VCaP (cell line): ENCODE results near the gene SH3YL1.

Experiments used
- H3K27ac ChIP-seq: fragments of 450-650 bp; 2 replicates; pipeline ENCODE4 v1.5.1; 2017
- TF ChIP-seq, protein P1 (sequence below): fragments of 450-650 bp; conservative IDR thresholded peaks from 2 replicates; pipeline ENCODE4 v1.5.1; 2017; ENCODE audit warnings: mild to moderate bottlenecking, moderate library complexity

Gene SH3YL1

GRCh38 chr2:187825-188224, 76.0 kb downstream of the SH3YL1 start:
- TF ChIP-seq, protein P1, sequence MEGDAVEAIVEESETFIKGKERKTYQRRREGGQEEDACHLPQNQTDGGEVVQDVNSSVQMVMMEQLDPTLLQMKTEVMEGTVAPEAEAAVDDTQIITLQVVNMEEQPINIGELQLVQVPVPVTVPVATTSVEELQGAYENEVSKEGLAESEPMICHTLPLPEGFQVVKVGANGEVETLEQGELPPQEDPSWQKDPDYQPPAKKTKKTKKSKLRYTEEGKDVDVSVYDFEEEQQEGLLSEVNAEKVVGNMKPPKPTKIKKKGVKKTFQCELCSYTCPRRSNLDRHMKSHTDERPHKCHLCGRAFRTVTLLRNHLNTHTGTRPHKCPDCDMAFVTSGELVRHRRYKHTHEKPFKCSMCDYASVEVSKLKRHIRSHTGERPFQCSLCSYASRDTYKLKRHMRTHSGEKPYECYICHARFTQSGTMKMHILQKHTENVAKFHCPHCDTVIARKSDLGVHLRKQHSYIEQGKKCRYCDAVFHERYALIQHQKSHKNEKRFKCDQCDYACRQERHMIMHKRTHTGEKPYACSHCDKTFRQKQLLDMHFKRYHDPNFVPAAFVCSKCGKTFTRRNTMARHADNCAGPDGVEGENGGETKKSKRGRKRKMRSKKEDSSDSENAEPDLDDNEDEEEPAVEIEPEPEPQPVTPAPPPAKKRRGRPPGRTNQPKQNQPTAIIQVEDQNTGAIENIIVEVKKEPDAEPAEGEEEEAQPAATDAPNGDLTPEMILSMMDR: no peak
- no peak overlapping the region for H3K27ac ChIP-seq

- no peak overlapping the region for H3K27ac ChIP-seq
- TF ChIP-seq, protein P1: no peak
Observed at GRCh38 chr2:185221-185620, 78.6 kb downstream of the SH3YL1 start.

DNA sequence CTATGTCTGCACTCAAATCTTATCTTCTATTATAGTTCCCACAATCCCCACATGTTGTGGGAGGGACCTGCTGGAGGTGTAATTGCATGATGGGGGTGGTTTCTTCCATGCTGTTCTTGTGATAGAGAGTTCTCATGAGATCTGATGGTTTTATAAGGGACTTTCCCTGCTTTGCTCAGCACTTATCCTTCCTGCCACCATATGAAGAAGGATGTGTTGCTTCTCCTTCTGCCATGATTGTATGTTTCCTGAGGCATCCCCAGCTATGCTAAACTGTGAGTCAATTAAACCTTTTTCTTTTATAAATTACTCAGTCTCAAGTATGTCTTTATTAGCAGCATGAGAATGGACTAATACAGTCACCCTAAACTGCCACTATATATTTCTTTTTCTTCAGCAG, 79.1 kb downstream of the SH3YL1 start:
- no peak overlapping the region for H3K27ac ChIP-seq
- TF ChIP-seq, protein P1: no peak

DNA sequence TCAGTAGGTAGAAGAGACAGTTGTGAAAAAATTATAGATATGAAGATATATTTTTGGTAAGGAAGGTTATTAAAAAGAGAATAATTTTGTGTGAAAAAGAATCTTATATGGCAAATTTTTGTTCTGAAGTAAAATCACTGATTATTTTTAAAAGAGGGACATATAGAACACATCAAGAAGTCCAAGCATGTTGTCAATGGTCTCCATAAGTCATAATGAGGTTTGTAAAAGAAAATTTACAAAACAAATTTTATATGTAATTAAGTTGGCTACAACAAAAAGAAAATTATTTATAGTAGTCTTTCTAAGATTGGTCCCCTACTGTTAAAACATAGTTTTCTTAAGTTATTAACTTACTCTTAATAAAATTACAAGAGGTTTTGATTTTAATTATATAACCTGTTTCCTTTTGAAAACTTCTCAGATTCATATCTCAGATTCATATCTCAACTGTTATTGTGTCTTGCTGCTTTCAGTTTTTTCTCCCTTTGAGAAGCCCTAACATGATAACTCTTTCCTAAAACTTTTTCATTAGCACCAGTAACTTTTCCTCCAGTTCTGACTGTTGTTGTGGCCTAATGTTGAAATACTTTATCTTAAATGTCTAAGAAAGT, 81.2 kb downstream of the SH3YL1 start:
- TF ChIP-seq, protein P1: no peak
- H3K27ac ChIP-seq: no peak overlapping the region

DNA sequence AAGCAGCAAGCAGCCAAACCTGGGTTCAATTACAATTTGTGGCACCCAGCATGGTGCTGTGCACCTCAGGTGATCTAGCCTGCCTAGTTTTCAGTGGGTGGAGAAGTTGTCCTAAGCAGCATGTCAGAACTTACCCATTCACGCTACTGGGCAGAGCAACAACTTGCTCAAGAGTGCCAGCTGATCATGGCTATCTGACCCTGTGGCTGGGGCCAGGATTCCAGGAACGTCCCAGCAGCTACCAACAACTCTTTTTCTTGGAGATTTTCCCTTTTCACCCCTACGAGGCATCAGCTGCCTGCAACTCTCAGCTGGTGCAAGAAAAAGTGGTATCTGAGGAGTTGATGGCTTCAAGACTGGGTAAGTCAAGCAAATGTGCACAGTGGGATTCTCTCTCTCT, 83.5 kb downstream of the SH3YL1 start:
- no peak overlapping the region for H3K27ac ChIP-seq
- TF ChIP-seq, protein P1: no peak

- TF ChIP-seq, protein P1: no peak
- no peak overlapping the region for H3K27ac ChIP-seq
Observed at GRCh38 chr2:179886-180285, 83.9 kb downstream of the SH3YL1 start.

GRCh38 chr2:177733-178132, 86.1 kb downstream of the SH3YL1 start:
- TF ChIP-seq, protein P1: no peak
- no peak overlapping the region for H3K27ac ChIP-seq
